ENCODE measurements around the gene METTL16.

METTL16 gene

GRCh38 chr17:2414446-2415064 is 97.1 kb downstream of the METTL16 start:
- DNase-seq, result no peak

- DNase-seq, result peak in 32 of 56 donors; percentile 18 to 75 (median 46)
These were observed 99.1 kb downstream of the METTL16 start for GRCh38 chr17:2412561-2413021.

- no peak for DNase-seq
These were observed 100.7 kb downstream of the METTL16 start for GRCh38 chr17:2410951-2411350.

- DNase-seq, result no peak
These were observed 104.5 kb downstream of the METTL16 start for GRCh38 chr17:2406903-2407790.

- no peak for DNase-seq
These were observed 105.3 kb downstream of the METTL16 start for GRCh38 chr17:2406271-2406902.

- no peak for DNase-seq
These were observed 106.3 kb downstream of the METTL16 start for GRCh38 chr17:2405247-2405926.

GRCh38 chr17:2403044-2403443 is 108.6 kb downstream of the METTL16 start:
- DNase-seq, result no peak

- no peak for DNase-seq
These were observed 109.1 kb downstream of the METTL16 start for GRCh38 chr17:2402544-2402943.

- DNase-seq, result peak; percentile 85 to 100 (median 99)
These were observed 110.1 kb downstream of the METTL16 start for GRCh38 chr17:2401426-2402221.

- DNase-seq, result peak in 55 of 56 donors; percentile 66 to 99 (median 92)
These were observed 110.7 kb downstream of the METTL16 start, which contains the start of gene MNT for GRCh38 chr17:2400877-2401425. Gene MNT, minus strand, starts transcription at chr17:2401060. Its CDS starts 348 bp downstream, at chr17:2400712.

- DNase-seq, result peak in 16 of 56 donors; percentile 12 to 70 (median 51)
These were observed 111.2 kb downstream of the METTL16 start for GRCh38 chr17:2400474-2400866.

GRCh38 chr17:2399572-2400473 is 111.9 kb downstream of the METTL16 start:
- peak in 55 of 56 donors; percentile 64 to 98 (median 91) for DNase-seq

GRCh38 chr17:2398655-2399571 is 112.8 kb downstream of the METTL16 start:
- peak in 24 of 56 donors; percentile 34 to 69 (median 52) for DNase-seq

- DNase-seq, result no peak
These were observed 113.5 kb downstream of the METTL16 start for GRCh38 chr17:2398182-2398581.

GRCh38 chr17:2397247-2398171 is 114.2 kb downstream of the METTL16 start:
- DNase-seq, result no peak

GRCh38 chr17:2396568-2397246 is 115.0 kb downstream of the METTL16 start:
- DNase-seq, result peak in 50 of 56 donors; percentile 18 to 89 (median 65)
